ENCODE data around the gene PET117. TPM values are rescaled to one million over a fixed set of nuclear protein-coding genes. Genes with fewer than 3 reads are reported as not detected.

The PET117 gene
- polyA plus RNA-seq, 1 donor (not counting 4 experiments of a cell fraction or from before 2014, with no cell fraction given) = 11.8 TPM

GRCh38 chr20:18156045-18156444, 18.4 kb downstream of the PET117 start:
- H3K4me1 ChIP-seq (ENCODE audit: control insufficient read depth, extremely low read depth, insufficient read depth, low read length) = no peaks in the 10 kb centered on the region
- no peak overlapping the region for H2AFZ ChIP-seq (ENCODE audit: control insufficient read depth, low read length)
- no peak overlapping the region for H3K9ac ChIP-seq (ENCODE audit: control insufficient read depth, extremely low read depth, insufficient read depth, low read length)
- H3K9me3 ChIP-seq (ENCODE audit: control insufficient read depth, low read depth, low read length) = no peaks in the 10 kb centered on the region
- no peaks in the 10 kb centered on the region for H4K20me1 ChIP-seq (ENCODE audit: control insufficient read depth, extremely low read depth, insufficient read depth, low read length)
- H3K36me3 ChIP-seq (ENCODE audit: control insufficient read depth in 2 of 2, extremely low read depth in 1 of 2, insufficient read depth in 2 of 2, low read length in 2 of 2) = peaks cover 0 to 7% of the 10 kb centered on the region in 2 experiments
- dilution Hi-C loops (cut with MboI; ENCODE audit: extremely low pct_ligation_motif_present, low sequenced_read_pairs) = no loop called here
- no peak overlapping the region for H3K4me3 ChIP-seq (ENCODE audit: control insufficient read depth in 2 of 3, extremely low read depth in 1 of 3, insufficient read depth in 2 of 3, low read depth in 1 of 3, low read length in 3 of 3)
- no peak overlapping the region for H3K27ac ChIP-seq (ENCODE audit: control insufficient read depth, insufficient read depth, low read length)
- H3K9me1 ChIP-seq (ENCODE audit: control insufficient read depth, extremely low read depth, insufficient read depth, low read length) = no peaks in the 10 kb centered on the region
- no peak overlapping the region for H3K4me2 ChIP-seq (ENCODE audit: control insufficient read depth, extremely low read depth, insufficient read depth, low read depth, low read length)
- DNase-seq (ENCODE audit: low read depth, low spot score) = no peak
- no peak for FAIRE-seq
- H3K79me2 ChIP-seq (ENCODE audit: control insufficient read depth, insufficient read depth, low read length) = no peaks in the 10 kb centered on the region
- TF ChIP-seq, protein P1, sequence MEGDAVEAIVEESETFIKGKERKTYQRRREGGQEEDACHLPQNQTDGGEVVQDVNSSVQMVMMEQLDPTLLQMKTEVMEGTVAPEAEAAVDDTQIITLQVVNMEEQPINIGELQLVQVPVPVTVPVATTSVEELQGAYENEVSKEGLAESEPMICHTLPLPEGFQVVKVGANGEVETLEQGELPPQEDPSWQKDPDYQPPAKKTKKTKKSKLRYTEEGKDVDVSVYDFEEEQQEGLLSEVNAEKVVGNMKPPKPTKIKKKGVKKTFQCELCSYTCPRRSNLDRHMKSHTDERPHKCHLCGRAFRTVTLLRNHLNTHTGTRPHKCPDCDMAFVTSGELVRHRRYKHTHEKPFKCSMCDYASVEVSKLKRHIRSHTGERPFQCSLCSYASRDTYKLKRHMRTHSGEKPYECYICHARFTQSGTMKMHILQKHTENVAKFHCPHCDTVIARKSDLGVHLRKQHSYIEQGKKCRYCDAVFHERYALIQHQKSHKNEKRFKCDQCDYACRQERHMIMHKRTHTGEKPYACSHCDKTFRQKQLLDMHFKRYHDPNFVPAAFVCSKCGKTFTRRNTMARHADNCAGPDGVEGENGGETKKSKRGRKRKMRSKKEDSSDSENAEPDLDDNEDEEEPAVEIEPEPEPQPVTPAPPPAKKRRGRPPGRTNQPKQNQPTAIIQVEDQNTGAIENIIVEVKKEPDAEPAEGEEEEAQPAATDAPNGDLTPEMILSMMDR (optimal IDR thresholded peaks at IDR 0.05 in 1 of 3, IDR thresholded peaks at IDR 0.05 in 1 of 3, conservative IDR thresholded peaks at IDR 0.05 in 1 of 3; ENCODE audit: extremely low read depth in 1 of 3, insufficient read depth in 2 of 3, low read length in 3 of 3) = no peak
- TF ChIP-seq EZH2 (IDR thresholded peaks at IDR 0.05; ENCODE audit: low read length) = no peak
- no peaks in the 10 kb centered on the region for H3K27me3 ChIP-seq (ENCODE audit: control insufficient read depth, extremely low read depth, insufficient read depth, low read length)

DNA sequence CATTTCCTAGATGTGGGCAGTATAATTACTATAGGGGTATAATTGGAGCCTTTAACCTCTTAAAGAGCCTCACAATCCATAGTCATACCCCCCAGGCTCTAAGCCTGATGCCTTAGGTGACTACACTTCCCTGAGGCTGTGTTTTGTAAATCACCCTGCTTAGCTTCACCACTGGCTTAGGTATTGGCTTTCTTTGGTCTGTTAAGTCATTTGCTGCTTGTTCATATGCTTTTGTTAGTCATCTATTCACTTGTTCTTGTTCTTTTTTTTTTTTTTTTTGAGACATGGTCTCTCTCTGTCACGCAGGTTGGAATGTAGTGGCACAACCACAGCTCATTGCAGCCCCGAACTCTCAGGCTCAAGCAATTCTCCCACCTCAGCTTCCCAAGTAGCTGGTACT, 26.7 kb downstream of the PET117 start:
- H2AFZ ChIP-seq (ENCODE audit: control insufficient read depth, low read length) = no peak overlapping the region
- H3K9me3 ChIP-seq (ENCODE audit: control insufficient read depth, low read depth, low read length) = no peaks in the 10 kb centered on the region
- no peaks in the 10 kb centered on the region for H3K9me1 ChIP-seq (ENCODE audit: control insufficient read depth, extremely low read depth, insufficient read depth, low read length)
- H3K4me2 ChIP-seq (ENCODE audit: control insufficient read depth, extremely low read depth, insufficient read depth, low read depth, low read length) = no peak overlapping the region
- peak; percentile 30 for DNase-seq (ENCODE audit: low read depth, low spot score)
- no peak overlapping the region for H3K9ac ChIP-seq (ENCODE audit: control insufficient read depth, extremely low read depth, insufficient read depth, low read length)
- no peak overlapping the region for H3K4me3 ChIP-seq (ENCODE audit: control insufficient read depth in 2 of 3, extremely low read depth in 1 of 3, insufficient read depth in 2 of 3, low read depth in 1 of 3, low read length in 3 of 3)
- H3K27me3 ChIP-seq (ENCODE audit: control insufficient read depth, extremely low read depth, insufficient read depth, low read length) = no peaks in the 10 kb centered on the region
- TF ChIP-seq EZH2 (IDR thresholded peaks at IDR 0.05; ENCODE audit: low read length) = no peak
- TF ChIP-seq, protein P1 (optimal IDR thresholded peaks at IDR 0.05 in 1 of 3, IDR thresholded peaks at IDR 0.05 in 1 of 3, conservative IDR thresholded peaks at IDR 0.05 in 1 of 3; ENCODE audit: extremely low read depth in 1 of 3, insufficient read depth in 2 of 3, low read length in 3 of 3) = no peak
- peaks cover 14% of the 10 kb centered on the region for H3K4me1 ChIP-seq (ENCODE audit: control insufficient read depth, extremely low read depth, insufficient read depth, low read length)
- dilution Hi-C loops (cut with MboI; ENCODE audit: extremely low pct_ligation_motif_present, low sequenced_read_pairs) = no loop called here
- FAIRE-seq = peak; percentile 36
- no peaks in the 10 kb centered on the region for H4K20me1 ChIP-seq (ENCODE audit: control insufficient read depth, extremely low read depth, insufficient read depth, low read length)
- H3K27ac ChIP-seq (ENCODE audit: control insufficient read depth, insufficient read depth, low read length) = peak overlapping the region; percentile 38
- H3K36me3 ChIP-seq (ENCODE audit: control insufficient read depth in 2 of 2, extremely low read depth in 1 of 2, insufficient read depth in 2 of 2, low read length in 2 of 2) = peaks cover 3 to 4% of the 10 kb centered on the region in 2 experiments
- no peaks in the 10 kb centered on the region for H3K79me2 ChIP-seq (ENCODE audit: control insufficient read depth, insufficient read depth, low read length)

All from keratinocyte (primary cell).